ENCODE measurements around the gene VPS13A.

VPS13A gene

DNA sequence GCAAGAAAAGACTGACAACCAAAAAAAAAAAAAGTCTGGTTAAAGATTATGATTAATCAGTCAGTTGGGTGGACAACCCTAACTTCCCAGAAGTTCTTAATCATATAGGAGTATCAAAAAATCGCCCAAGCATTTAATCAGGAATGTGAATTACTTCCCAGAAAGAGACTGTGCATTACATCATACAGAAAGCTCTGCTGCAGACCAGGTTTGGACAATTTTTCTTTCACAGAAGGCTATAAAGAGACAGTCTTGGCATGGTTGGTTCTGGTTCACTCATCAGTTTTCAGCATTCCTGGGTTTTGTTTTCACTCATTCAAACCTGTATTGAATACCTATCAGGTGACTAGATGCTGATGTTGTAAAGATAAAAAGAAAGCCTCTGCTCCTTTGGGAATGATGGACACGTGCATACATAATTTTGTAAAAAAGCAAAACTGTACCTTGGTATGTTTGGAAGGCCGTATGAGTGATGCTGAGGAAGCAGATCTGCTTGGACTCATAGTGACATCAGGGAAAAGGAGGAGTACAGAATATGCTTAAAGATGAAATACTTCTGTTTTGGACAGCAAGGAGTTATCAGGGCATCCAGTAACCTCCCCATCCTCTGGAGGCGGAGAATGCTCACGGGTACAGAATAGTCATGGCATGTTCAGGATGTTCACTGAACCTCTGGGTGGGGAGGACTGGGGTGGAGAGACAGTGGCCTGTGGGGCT lies 292.3 kb downstream of the VPS13A start:
- no peak for DNase-seq

Measured in GOT3 (cell line).